CD14-positive monocyte (primary cell): Measurements from ENCODE around the gene TFAP2E. TPM values are rescaled to one million over a fixed set of nuclear protein-coding genes. Genes with fewer than 3 reads are reported as not detected.

Source experiments
- DNase-seq, 3 donors: peaks; one replicate each; pipeline ENCODE4 v3.0.0-alpha.2; 2011 to 2022
- H2AFZ ChIP-seq: 2 replicates; pipeline ENCODE4 v1.6.0; 2012; ENCODE audit warnings: mild to moderate bottlenecking, low read depth, low read length, inconsistent platforms; ENCODE audit not compliant: insufficient read depth, poor library complexity, severe bottlenecking
- H3K27ac ChIP-seq, 2 donors: 1 replicate in 1 of 2; 2 replicates in 1 of 2; pipeline ENCODE4 v1.5.1; 2012 to 2013; ENCODE audit warnings: low read length in 2 of 2, control low read depth in 1 of 2, inconsistent platforms in 1 of 2, low read depth in 1 of 2, mild to moderate bottlenecking in 1 of 2
- H3K27me3 ChIP-seq, 2 donors: one replicate each; pipeline versions ENCODE4 v1.6.0 to v1.6.1; 2011 to 2013; ENCODE audit warnings: low read length in 2 of 2; ENCODE audit not compliant: control insufficient read depth in 2 of 2, insufficient read depth in 2 of 2
- H3K36me3 ChIP-seq, 2 donors: replicated peaks in 1 of 2; 1 replicate in 1 of 2; 2 replicates in 1 of 2; pipeline versions ENCODE4 v1.5.1 to v1.6.1; 2012 to 2013; ENCODE audit warnings: low read length in 2 of 2, control low read depth in 1 of 2, inconsistent platforms in 1 of 2, mild to moderate bottlenecking in 1 of 2; ENCODE audit not compliant: insufficient read depth in 2 of 2, control insufficient read depth in 1 of 2
- H3K4me1 ChIP-seq, 2 donors: 1 replicate in 1 of 2; 2 replicates in 1 of 2; pipeline versions ENCODE4 v1.5.1 to v1.6.1; 2012 to 2013; ENCODE audit warnings: low read length in 2 of 2, control low read depth in 1 of 2, inconsistent platforms in 1 of 2, mild to moderate bottlenecking in 1 of 2, moderate library complexity in 1 of 2; ENCODE audit not compliant: insufficient read depth in 2 of 2, control insufficient read depth in 1 of 2
- H3K4me2 ChIP-seq: replicated peaks from 2 replicates; pipeline ENCODE3; 2012; ENCODE audit warnings: low read length, moderate library complexity, mild to moderate bottlenecking; ENCODE audit not compliant: poor library complexity, severe bottlenecking; ENCODE audit errors: extremely low read depth
- H3K4me3 ChIP-seq, 3 experiments: fragments of 200-600 bp in 1 of 3; sonication (generic) in 1 of 3; replicated peaks in 1 of 3; 1 replicate in 2 of 3; 2 replicates in 1 of 3; pipeline ENCODE4 v1.5.1; 2011 to 2013; ENCODE audit warnings: low read length in 3 of 3, mild to moderate bottlenecking in 3 of 3, control low read depth in 2 of 3, low read depth in 2 of 3, inconsistent platforms in 1 of 3, moderate library complexity in 1 of 3
- H3K79me2 ChIP-seq: 2 replicates; pipeline ENCODE4 v1.6.0; 2012; ENCODE audit warnings: mild to moderate bottlenecking, control low read depth, inconsistent platforms, low read length, moderate library complexity; ENCODE audit not compliant: insufficient read depth
- H3K9ac ChIP-seq: 2 replicates; pipeline ENCODE4 v1.6.0; 2017; ENCODE audit warnings: low read length, mild to moderate bottlenecking; ENCODE audit not compliant: insufficient read depth, poor library complexity, severe bottlenecking
- H3K9me3 ChIP-seq, 2 donors: replicated peaks in 1 of 2; 1 replicate in 1 of 2; 2 replicates in 1 of 2; pipeline versions ENCODE4 v1.5.1 to v1.6.1; 2012 to 2013; ENCODE audit warnings: low read length in 2 of 2, control low read depth in 1 of 2; ENCODE audit not compliant: control insufficient read depth in 1 of 2, insufficient read depth in 1 of 2
- H4K20me1 ChIP-seq: 2 replicates; pipeline ENCODE4 v1.6.0; 2012; ENCODE audit warnings: mild to moderate bottlenecking, low read length, control low read depth, moderate library complexity; ENCODE audit not compliant: insufficient read depth
- H3K27ac Mint-ChIP-seq, 7 donors: one replicate each; pipeline ENCODE4 v1.8.0; 2020; ENCODE audit warnings: mild to moderate bottlenecking in 7 of 7, mixed read lengths in 7 of 7, moderate library complexity in 6 of 7, inconsistent platforms in 2 of 7
- H3K27me3 Mint-ChIP-seq, 3 donors: one replicate each; pipeline ENCODE4 v1.8.0; 2021 to 2022; ENCODE audit warnings: low read depth in 3 of 3, mild to moderate bottlenecking in 3 of 3, mixed read lengths in 3 of 3, moderate library complexity in 3 of 3, inconsistent platforms in 1 of 3
- H3K36me3 Mint-ChIP-seq, 2 donors: one replicate each; pipeline ENCODE4 v1.8.0; 2020; ENCODE audit warnings: mixed read lengths in 2 of 2, inconsistent platforms in 1 of 2, mild to moderate bottlenecking in 1 of 2
- H3K4me1 Mint-ChIP-seq: one replicate; pipeline ENCODE4 v1.8.0; 2020; ENCODE audit warnings: mild to moderate bottlenecking, mixed read lengths
- H3K4me3 Mint-ChIP-seq, 2 donors: one replicate each; pipeline ENCODE4 v1.8.0; 2020; ENCODE audit warnings: mild to moderate bottlenecking in 2 of 2, mixed read lengths in 2 of 2, moderate library complexity in 1 of 2
- H3K9me3 Mint-ChIP-seq, 7 donors: one replicate each; pipeline ENCODE4 v1.8.0; 2020 to 2022; ENCODE audit warnings: mixed read lengths in 7 of 7, mild to moderate bottlenecking in 6 of 7, moderate library complexity in 6 of 7, inconsistent platforms in 2 of 7
- CTCF ChIP-seq: fragments of 200-600 bp; IDR thresholded peaks from one replicate; pipeline ENCODE4 v1.8.0; 2022; ENCODE audit warnings: antibody characterized with exemption, mild to moderate bottlenecking
- WGBS: methylation state at CpG from one replicate; pipeline ENCODE4 v1.1.5; 2013; ENCODE audit warnings: missing lambda C conversion rate; ENCODE audit not compliant: insufficient coverage; 5-methylcytosine and 5-hydroxymethylcytosine counted together
- intact Hi-C, 2 donors: fragments of 100-400 bp; cut with micrococcal nuclease; formaldehyde crosslinking; loops; one replicate each; pipeline versions ENCODE4 v1.15.0 to v1.15.1; 2023
- polyA plus RNA-seq, 3 donors: library from polyadenylated mRNA; depleted of rRNA in 1 of 3; unstranded in 2 of 3; stranded (reverse) in 1 of 3; fragments of 300-500 nt in 2 of 3; fragments of >200 nt in 1 of 3; fragmentation: Illumina TruSeq in 2 of 3; gene quantifications; 1 replicate in 2 of 3; 2 replicates in 1 of 3; pipeline ENCODE4 v1.2.3, GENCODE V29; 2012 to 2021

Gene TFAP2E
- polyA plus RNA-seq, 3 donors = 0.77 to 4.5 (median 1.5) TPM

DNA sequence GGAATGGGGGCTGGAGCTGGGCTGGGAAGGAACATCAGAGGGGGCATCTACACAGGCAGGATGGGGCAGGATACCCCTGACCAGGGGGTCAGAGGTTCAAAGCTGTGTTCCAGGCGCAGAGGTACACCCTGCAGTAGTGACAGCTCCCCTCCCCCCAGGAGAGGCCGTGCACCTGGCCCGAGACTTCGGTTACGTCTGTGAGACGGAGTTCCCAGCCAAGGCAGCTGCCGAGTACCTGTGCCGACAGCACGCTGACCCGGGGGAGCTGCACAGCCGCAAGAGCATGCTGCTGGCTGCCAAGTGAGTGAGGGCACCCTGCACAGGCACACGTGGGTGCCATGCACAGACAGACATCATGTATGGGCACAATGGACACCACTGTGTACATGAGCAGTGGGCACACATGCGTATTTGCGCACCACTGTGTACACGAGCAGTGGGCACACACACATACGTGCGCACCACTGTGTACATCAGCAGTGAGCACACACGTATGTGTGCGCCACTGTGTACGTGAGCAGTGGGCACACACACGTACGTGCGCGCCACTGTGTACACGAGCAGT lies 17.4 kb downstream of the TFAP2E start:
- WGBS = 96% methylated on average over 25 of the region's 25 CpGs
- Histone ChIP-seq H4K20me1 (no peaks in the 10 kb centered on the region), H3K27me3 (no peaks in the 10 kb centered on the region), H3K9me3 (no peaks in the 10 kb centered on the region), H3K4me2 (no peak overlapping the region), H3K27ac (no peak overlapping the region), H3K4me1 (no peaks in the 10 kb centered on the region), H3K4me3 (no peak overlapping the region), H3K9ac (no peak overlapping the region), H3K79me2 (no peaks in the 10 kb centered on the region), H3K36me3 (peaks cover 12 to 25% of the 10 kb centered on the region in 2 donors), H2AFZ (no peak overlapping the region)
- Mint-ChIP-seq H3K27ac (no peak overlapping the region), H3K4me1 (peaks cover 8% of the 10 kb centered on the region), H3K36me3 (peaks cover 21 to 29% of the 10 kb centered on the region in 2 donors), H3K27me3 (peaks cover 0 to 2% (median 0%) of the 10 kb centered on the region in 3 donors), H3K4me3 (no peak overlapping the region), H3K9me3 (peaks cover 0 to 2% (median 0%) of the 10 kb centered on the region in 7 donors)
- no peak for TF ChIP-seq CTCF
- intact Hi-C loops = no loop called here
- no peak for DNase-seq

- TF ChIP-seq CTCF = no peak
- Histone ChIP-seq H3K79me2 (no peaks in the 10 kb centered on the region), H3K27me3 (no peaks in the 10 kb centered on the region), H3K4me2 (no peak overlapping the region), H3K9ac (no peak overlapping the region), H3K4me1 (no peaks in the 10 kb centered on the region), H3K36me3 (peaks cover 12 to 29% of the 10 kb centered on the region in 2 donors), H4K20me1 (no peaks in the 10 kb centered on the region), H3K9me3 (no peaks in the 10 kb centered on the region), H2AFZ (no peak overlapping the region), H3K4me3 (no peak overlapping the region), H3K27ac (no peak overlapping the region)
- 100% methylated on average over 7 of the region's 8 CpGs for WGBS
- Mint-ChIP-seq H3K27me3 (peaks cover 0 to 2% (median 0%) of the 10 kb centered on the region in 3 donors), H3K36me3 (peaks cover 26 to 35% of the 10 kb centered on the region in 2 donors), H3K4me1 (peaks cover 8% of the 10 kb centered on the region), H3K9me3 (peaks cover 0 to 2% (median 0%) of the 10 kb centered on the region in 7 donors), H3K27ac (peak overlapping the region in 2 of 7 donors; percentile 21 to 25), H3K4me3 (no peak overlapping the region)
- DNase-seq = no peak
- intact Hi-C loops = no loop called here
Measured at GRCh38 chr1:35591211-35591610, 18.1 kb downstream of the TFAP2E start.
